Suprapubic skin (tissue), 3 donors: ENCODE data around the gene RPUSD1.

Experiments used
- CTCF ChIP-seq, 2 donors: fragments of 200-600 bp in 1 of 2; fragments of 450-650 bp in 1 of 2; sonication (generic) in 1 of 2; IDR thresholded peaks; one replicate each; pipeline ENCODE4 v1.5.1; 2016 to 2019; ENCODE audit warnings: antibody characterized with exemption in 2 of 2, mild to moderate bottlenecking in 1 of 2, moderate library complexity in 1 of 2
- POLR2AphosphoS5 ChIP-seq, 3 donors: sonication (generic); formaldehyde crosslinking; IDR thresholded peaks; one replicate each; pipeline ENCODE4 v1.6.1; 2017; ENCODE audit warnings: antibody characterized with exemption in 3 of 3

- no peak for TF ChIP-seq CTCF (IDR thresholded peaks at IDR 0.05)
- no peak for TF ChIP-seq POLR2AphosphoS5 (IDR thresholded peaks at IDR 0.05)
These were observed 40.0 kb downstream of the RPUSD1 start for GRCh38 chr16:747978-748746.
